Measurements from ENCODE around the gene NEMP1. TPM values are rescaled to one million over a fixed set of nuclear protein-coding genes. Genes with fewer than 3 reads are reported as not detected.
"Not testable (repeated sequence)": the region's sequence is repeated elsewhere in the genome, so short reads cannot be mapped to it uniquely, and the experiment has no call there.

Gene NEMP1
- total and polyA plus RNA-seq, 10 donors: 4.5 to 17.1 (median 13.6) TPM

DNA sequence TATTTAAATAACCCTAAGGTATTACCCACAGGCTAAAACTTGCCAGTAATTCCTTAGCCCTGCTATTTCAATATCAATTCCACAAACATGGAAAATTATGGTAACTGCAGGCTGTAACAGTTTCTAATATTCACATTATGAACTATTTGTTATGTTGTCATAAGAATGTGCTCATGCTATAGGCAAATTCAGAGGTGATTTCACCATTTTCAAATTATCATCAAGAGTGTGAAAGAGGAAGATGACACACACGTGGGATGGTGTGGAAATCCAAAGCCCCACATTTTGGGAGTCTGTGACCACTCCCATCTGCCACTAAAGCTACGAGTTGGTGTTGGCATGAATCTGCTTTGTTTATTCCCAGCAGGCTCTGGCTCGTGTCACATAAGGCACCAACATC is 22.8 kb downstream of the NEMP1 start:
- H3K9me3 ChIP-seq: no peaks in the 10 kb centered on the region
- intact Hi-C loops (cut with DNase I; ENCODE audit: low total_unique reads): loop anchor here (5.0 kb wide), 1 partner anchor 39 kb away; the partner anchor contains the start of gene TAC3
- peaks cover 0 to 47% (median 9%) of the 10 kb centered on the region in 6 donors for H3K36me3 ChIP-seq
- 42 to 75% (median 60%) methylated on average over 3 of the region's 3 CpGs for WGBS, 5 donors
- peak overlapping the region in 6 of 8 donors; percentile 37 to 75 (median 63) for H3K27ac ChIP-seq
- H3K4me1 ChIP-seq: peaks cover 0 to 47% (median 18%) of the 10 kb centered on the region in 6 donors
- H3K4me3 ChIP-seq: no peak overlapping the region
- H3K27me3 ChIP-seq (replicated peaks in 1 of 7): no peaks in the 10 kb centered on the region
- DNase-seq: no peak
- TF ChIP-seq POLR2AphosphoS5 (IDR thresholded peaks at IDR 0.05) (no peak), CTCF (IDR thresholded peaks at IDR 0.05 in 8 of 11, conservative IDR thresholded peaks at IDR 0.05 in 3 of 11) (no peak), POLR2A (IDR thresholded peaks at IDR 0.05) (no peak)

DNA sequence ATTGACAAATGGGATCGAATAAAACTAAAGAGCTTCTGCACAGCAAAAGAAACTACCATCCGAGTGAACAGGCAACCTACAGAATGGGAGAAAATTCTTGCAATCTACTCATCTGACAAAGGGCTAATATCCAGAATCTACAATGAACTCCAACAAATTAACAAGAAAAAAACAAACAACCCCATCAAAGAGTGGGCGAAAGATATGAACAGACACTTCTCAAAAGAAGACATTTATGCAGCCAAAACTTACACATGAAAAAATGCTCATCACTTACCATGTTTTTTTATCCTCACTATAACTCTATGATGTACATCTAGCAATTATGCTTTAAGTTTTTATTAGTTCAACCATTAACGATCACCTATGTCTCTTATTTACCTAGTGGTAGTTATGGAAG is 24.7 kb downstream of the NEMP1 start:
- WGBS, 5 donors: 91 to 97% (median 95%) methylated on average over 4 of the region's 4 CpGs
- DNase-seq; H3K27me3 ChIP-seq (replicated peaks in 1 of 7); H3K9me3 ChIP-seq; H3K4me3 ChIP-seq; H3K27ac ChIP-seq; intact Hi-C loops (cut with DNase I; ENCODE audit: low total_unique reads): not testable (repeated sequence)
- peaks cover 0 to 42% (median 21%) of the 10 kb centered on the region in 6 donors for H3K4me1 ChIP-seq
- H3K36me3 ChIP-seq: peaks cover 0 to 28% (median under 1%) of the 10 kb centered on the region in 6 donors

GRCh38 chr12:57053146-57053545 is 25.4 kb downstream of the NEMP1 start:
- H3K27ac ChIP-seq; intact Hi-C loops (cut with DNase I; ENCODE audit: low total_unique reads); DNase-seq; H3K9me3 ChIP-seq; H3K27me3 ChIP-seq (replicated peaks in 1 of 7); H3K4me3 ChIP-seq: not testable (repeated sequence)
- H3K36me3 ChIP-seq: peaks cover 0 to 20% (median 0%) of the 10 kb centered on the region in 6 donors
- H3K4me1 ChIP-seq: peaks cover 0 to 45% (median 24%) of the 10 kb centered on the region in 6 donors
- WGBS, 5 donors: 96 to 100% (median 99%) methylated on average over 4 of the region's 4 CpGs

DNA sequence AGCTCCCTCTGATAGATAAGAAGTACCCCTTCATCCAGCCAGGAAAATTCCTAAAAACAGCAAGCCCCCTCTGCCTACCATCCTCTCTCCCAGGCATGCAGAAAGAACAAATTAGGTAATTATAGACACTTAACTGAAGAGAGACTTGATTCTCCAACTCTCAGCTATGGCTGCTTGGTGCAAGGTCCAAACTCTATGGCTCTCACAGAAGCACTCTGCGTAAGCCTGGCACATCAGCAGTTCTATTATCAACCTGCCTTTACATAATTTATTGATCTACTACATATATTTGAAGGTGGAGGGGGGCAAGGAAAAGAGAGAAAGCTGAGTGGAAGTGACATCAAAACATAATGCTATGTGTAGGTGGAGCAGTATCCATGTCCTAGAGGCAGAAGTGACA is 27.6 kb downstream of the NEMP1 start:
- Histone ChIP-seq H3K36me3 (no peaks in the 10 kb centered on the region), H3K27ac (no peak overlapping the region), H3K4me1 (peaks cover 0 to 48% (median 30%) of the 10 kb centered on the region in 6 donors), H3K27me3 (replicated peaks in 1 of 7) (no peaks in the 10 kb centered on the region), H3K4me3 (no peak overlapping the region), H3K9me3 (no peaks in the 10 kb centered on the region)
- DNase-seq: no peak
- WGBS, 5 donors: 95 to 100% (median 100%) methylated on average over 1 of the region's 1 CpG
- TF ChIP-seq POLR2A (IDR thresholded peaks at IDR 0.05) (no peak), CTCF (IDR thresholded peaks at IDR 0.05 in 8 of 11, conservative IDR thresholded peaks at IDR 0.05 in 3 of 11) (no peak), POLR2AphosphoS5 (IDR thresholded peaks at IDR 0.05) (no peak)
- intact Hi-C loops (cut with DNase I; ENCODE audit: low total_unique reads): no loop called here

DNA sequence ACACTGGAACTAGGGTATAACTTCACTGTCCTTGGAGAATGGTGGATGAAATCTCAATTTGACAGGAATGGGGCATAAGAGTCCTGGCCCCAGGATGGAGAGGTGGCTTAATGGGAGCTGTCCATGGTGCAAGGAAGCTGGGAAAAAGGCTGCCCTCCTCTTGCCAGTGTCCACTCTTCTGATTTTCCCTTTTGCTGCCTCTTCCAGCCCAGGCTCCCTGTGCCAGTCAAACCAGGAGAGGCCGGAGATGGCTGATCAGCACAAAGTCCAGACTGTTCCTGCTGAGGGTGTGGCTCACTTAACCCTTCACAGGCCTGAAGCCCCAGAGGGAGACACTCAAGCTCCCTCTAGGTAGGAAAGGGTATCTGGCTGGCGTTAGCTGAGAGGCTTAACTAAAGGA is 28.7 kb downstream of the NEMP1 start, which contains the start of gene MYO1A:
TSS of gene MYO1A (minus strand) at position 240 of the 400 bp plus-strand sequence. CDS start 1,806 bp downstream, outside the sequence.
- WGBS, 5 donors: 58 to 91% (median 77%) methylated on average over 2 of the region's 2 CpGs
- H3K27me3 ChIP-seq (replicated peaks in 1 of 7): no peaks in the 10 kb centered on the region
- peaks cover 0 to 40% (median 28%) of the 10 kb centered on the region in 6 donors for H3K4me1 ChIP-seq
- H3K27ac ChIP-seq: no peak within 1 kb of the TSS
- no peaks in the 10 kb centered on the region for H3K36me3 ChIP-seq
- intact Hi-C loops (cut with DNase I; ENCODE audit: low total_unique reads): no loop called here
- DNase-seq: no peak
- no peak for TF ChIP-seq CTCF (IDR thresholded peaks at IDR 0.05 in 8 of 11, conservative IDR thresholded peaks at IDR 0.05 in 3 of 11)
- TF ChIP-seq POLR2AphosphoS5 (IDR thresholded peaks at IDR 0.05): no peak
- H3K9me3 ChIP-seq: no peaks in the 10 kb centered on the region
- no peak within 1 kb of the TSS for H3K4me3 ChIP-seq
